H1 (cell line): ENCODE measurements around the gene GPALPP1. TPM values are rescaled to one million over a fixed set of nuclear protein-coding genes. Genes with fewer than 3 reads are reported as not detected.
A peak's percentile ranks its signal among the peaks of the same experiment; 100 is the strongest.

ENCODE experiments used
- CTCF ChIA-PET: fragments of 300-600 bp; sonication (Branson Sonifier 250); formaldehyde crosslinking; loops from one replicate; lab custom pipeline; 2021; ENCODE audit not compliant: partially characterized antibody; lab: Charles Lee
- POLR2A ChIA-PET: fragments of 300-600 bp; sonication (Branson Sonifier 250); formaldehyde crosslinking; loops from one replicate; lab custom pipeline; 2021; ENCODE audit warnings: inconsistent platforms; ENCODE audit not compliant: partially characterized antibody; lab: Charles Lee
- DNase-seq, 2 experiments: peaks; one replicate each; pipeline versions ENCODE4 v3.0.0 to v3.0.0-alpha.2; 2010 to 2022; ENCODE audit warnings: low spot score in 2 of 2, low read depth in 1 of 2, mixed read lengths in 1 of 2
- FAIRE-seq: peaks from 2 replicates; lab custom pipeline; 2011; peaks lifted over from hg19 to GRCh38; lab: Jason Lieb, UNC
- H2AFZ ChIP-seq: 2 replicates; pipeline ENCODE4 v1.8.1; 2012; ENCODE audit warnings: low read length, inconsistent platforms
- H2AK5ac ChIP-seq: 2 replicates; pipeline ENCODE4 v1.6.1; 2013; ENCODE audit warnings: low read depth, low read length
- H2BK120ac ChIP-seq: replicated peaks from 2 replicates; pipeline ENCODE3; 2013; ENCODE audit warnings: low read depth, low read length, inconsistent platforms
- H2BK12ac ChIP-seq: 2 replicates; pipeline ENCODE4 v1.6.1; 2013; ENCODE audit warnings: low read depth, low read length
- H2BK15ac ChIP-seq: 2 replicates; pipeline ENCODE4 v1.6.1; 2013; ENCODE audit warnings: low read length
- H2BK20ac ChIP-seq: 2 replicates; pipeline ENCODE4 v1.6.1; 2013; ENCODE audit warnings: low read length
- H2BK5ac ChIP-seq: 2 replicates; pipeline ENCODE4 v1.6.1; 2013; ENCODE audit warnings: low read depth, low read length
- H3K14ac ChIP-seq: 2 replicates; pipeline ENCODE4 v1.6.1; 2013; ENCODE audit warnings: inconsistent platforms; ENCODE audit not compliant: insufficient read length
- H3K18ac ChIP-seq: 2 replicates; pipeline ENCODE4 v1.6.1; 2013; ENCODE audit warnings: low read length; ENCODE audit errors: extremely low read depth
- H3K23ac ChIP-seq: 2 replicates; pipeline ENCODE4 v1.6.1; 2013; ENCODE audit warnings: inconsistent platforms; ENCODE audit not compliant: insufficient read length
- H3K23me2 ChIP-seq: 2 replicates; pipeline ENCODE4 v1.6.1; 2013; ENCODE audit warnings: low read depth, low read length
- H3K27ac ChIP-seq: 2 replicates; pipeline ENCODE4 v1.6.1; 2011; ENCODE audit warnings: low read depth, low read length, inconsistent platforms
- H3K27me3 ChIP-seq, 4 experiments: replicated peaks in 1 of 4; 1 replicate in 1 of 4; 2 replicates in 3 of 4; pipeline versions ENCODE4 v1.6.1 to v1.8.1; 2011 to 2013; ENCODE audit warnings: low read length in 3 of 4, mild to moderate bottlenecking in 3 of 4, inconsistent platforms in 2 of 4, mixed read lengths in 2 of 4, moderate library complexity in 1 of 4; ENCODE audit not compliant: control insufficient read depth in 3 of 4, insufficient read depth in 3 of 4; ENCODE audit errors: extremely low read depth in 1 of 4
- H3K36me3 ChIP-seq, 4 experiments: 2 replicates each; pipeline versions ENCODE4 v1.6.1 to v1.8.1; 2011 to 2013; ENCODE audit warnings: mild to moderate bottlenecking in 4 of 4, low read length in 3 of 4, moderate library complexity in 2 of 4, control low read depth in 1 of 4, inconsistent platforms in 1 of 4; ENCODE audit not compliant: insufficient read depth in 4 of 4, control insufficient read depth in 2 of 4
- H3K4ac ChIP-seq: replicated peaks from 2 replicates; pipeline ENCODE3; 2013; ENCODE audit warnings: low read length, low read depth, mixed read lengths, inconsistent platforms; ENCODE audit not compliant: insufficient read length
- H3K4me1 ChIP-seq, 4 experiments: replicated peaks in 1 of 4; 1 replicate in 1 of 4; 2 replicates in 3 of 4; pipeline versions ENCODE4 v1.6.1 to v1.8.1; 2011 to 2013; ENCODE audit warnings: low read length in 3 of 4, inconsistent platforms in 2 of 4, mixed read lengths in 1 of 4; ENCODE audit not compliant: insufficient read depth in 4 of 4, control insufficient read depth in 3 of 4
- H3K4me2 ChIP-seq, 2 experiments: 2 replicates each; pipeline versions ENCODE4 v1.6.1 to v1.8.1; 2011 to 2013; ENCODE audit warnings: low read depth in 2 of 2, low read length in 2 of 2, control low read depth in 1 of 2, inconsistent platforms in 1 of 2, mild to moderate bottlenecking in 1 of 2; ENCODE audit not compliant: insufficient read depth in 1 of 2
- H3K4me3 ChIP-seq, 4 experiments: fragments of 200-600, 300-600 bp in 1 of 4; sonication (generic), shearing (Covaris generic), sonication (Bioruptor Twin) in 1 of 4; 2 replicates each; pipeline versions ENCODE4 v1.5.1 to v1.8.1; 2011 to 2016; ENCODE audit warnings: low read length in 4 of 4, low read depth in 3 of 4, control low read depth in 2 of 4, inconsistent platforms in 2 of 4, mild to moderate bottlenecking in 2 of 4, mixed read lengths in 1 of 4, moderate library complexity in 1 of 4; ENCODE audit not compliant: insufficient read depth in 2 of 4; ENCODE audit errors: extremely low read depth in 1 of 4
- H3K56ac ChIP-seq: replicated peaks from 2 replicates; pipeline ENCODE3; 2013; ENCODE audit warnings: low read depth, mild to moderate bottlenecking, mixed read lengths, low read length, inconsistent platforms; ENCODE audit not compliant: insufficient read length
- H3K79me1 ChIP-seq: 2 replicates; pipeline ENCODE4 v1.6.1; 2013; ENCODE audit warnings: low read depth, low read length, control low read depth
- H3K79me2 ChIP-seq, 2 experiments: 2 replicates each; pipeline versions ENCODE4 v1.6.1 to v1.8.1; 2012 to 2013; ENCODE audit warnings: low read length in 2 of 2, mild to moderate bottlenecking in 2 of 2, inconsistent platforms in 1 of 2; ENCODE audit not compliant: insufficient read depth in 2 of 2, control insufficient read depth in 1 of 2
- H3K9ac ChIP-seq, 4 experiments: replicated peaks in 1 of 4; 1 replicate in 1 of 4; 2 replicates in 3 of 4; pipeline versions ENCODE4 v1.6.1 to v1.8.1; 2011 to 2013; ENCODE audit warnings: low read depth in 3 of 4, low read length in 3 of 4, control low read depth in 2 of 4, mild to moderate bottlenecking in 2 of 4, moderate library complexity in 2 of 4, inconsistent platforms in 1 of 4; ENCODE audit errors: extremely low read depth in 1 of 4
- H3K9me3 ChIP-seq, 2 experiments: 2 replicates each; pipeline versions ENCODE4 v1.6.1 to v1.8.1; 2012 to 2013; ENCODE audit warnings: mild to moderate bottlenecking in 2 of 2, moderate library complexity in 2 of 2, control low read depth in 1 of 2, inconsistent platforms in 1 of 2, low read depth in 1 of 2, low read length in 1 of 2, mixed read lengths in 1 of 2; ENCODE audit not compliant: insufficient read depth in 2 of 2
- H4K20me1 ChIP-seq, 2 experiments: replicated peaks in 1 of 2; 2 replicates each; pipeline versions ENCODE3 to v1.8.1; 2011 to 2013; ENCODE audit warnings: inconsistent platforms in 2 of 2, low read length in 2 of 2, mild to moderate bottlenecking in 1 of 2; ENCODE audit not compliant: insufficient read depth in 2 of 2, control insufficient read depth in 1 of 2
- H4K5ac ChIP-seq: 2 replicates; pipeline ENCODE4 v1.6.1; 2013; ENCODE audit warnings: low read length, low read depth, mixed read lengths, inconsistent platforms; ENCODE audit not compliant: insufficient read length
- H4K8ac ChIP-seq: 2 replicates; pipeline ENCODE4 v1.8.0; 2013; ENCODE audit warnings: mild to moderate bottlenecking, moderate library complexity, low read length, inconsistent platforms; ENCODE audit not compliant: insufficient read depth; ENCODE audit errors: extremely low read depth
- H4K91ac ChIP-seq: replicated peaks from 2 replicates; pipeline ENCODE3; 2013; ENCODE audit warnings: low read length, mixed read lengths, inconsistent platforms; ENCODE audit not compliant: insufficient read length
- BCL11A ChIP-seq, 2 experiments: IDR thresholded peaks; one replicate each; pipeline ENCODE4 v1.6.1; 2011; ENCODE audit warnings: low read depth in 2 of 2, low read length in 2 of 2, mild to moderate bottlenecking in 2 of 2
- CREB1 ChIP-seq: IDR thresholded peaks from 2 replicates; pipeline ENCODE4 v1.6.1; 2012; ENCODE audit warnings: inconsistent platforms
- GABPA ChIP-seq: IDR thresholded peaks from 2 replicates; pipeline ENCODE4 v1.6.1; 2011; ENCODE audit warnings: mild to moderate bottlenecking, low read length, moderate library complexity, borderline replicate concordance; ENCODE audit not compliant: insufficient read depth
- KDM1A ChIP-seq: fragments of 200-600, 300-600 bp; sonication (generic); IDR thresholded peaks from 2 replicates; pipeline ENCODE4 v1.7.1; 2016; ENCODE audit warnings: mild to moderate bottlenecking, low read length, borderline replicate concordance
- WGBS, 2 experiments: shearing (Covaris generic) in 1 of 2; methylation state at CpG; one replicate each; pipeline versions ENCODE4 v1.1.6 to v1.1.7; 2013 to 2015; ENCODE audit warnings: low lambda C conversion rate in 2 of 2, mixed read lengths in 2 of 2, inconsistent platforms in 1 of 2, low coverage in 1 of 2, missing lambda C conversion rate in 1 of 2; ENCODE audit not compliant: insufficient replicate concordance in 2 of 2, insufficient coverage in 1 of 2, insufficient read length in 1 of 2; ENCODE audit errors: extremely low coverage in 1 of 2, missing lambda C conversion rate in 1 of 2; 5-methylcytosine and 5-hydroxymethylcytosine counted together
- polyA plus RNA-seq, 7 experiments: library from polyadenylated mRNA; depleted of rRNA in 3 of 7; stranded (reverse) in 5 of 7; unstranded in 2 of 7; fragments of >200 nt in 5 of 7; fragments of 200-250 nt in 2 of 7; gene quantifications; 1 replicate in 5 of 7; 2 replicates in 1 of 7; 4 replicates in 1 of 7; pipeline versions ENCODE4 v1.2.1 to v1.2.3, GENCODE V29; 2011 to 2013; ENCODE audit warnings: missing spikeins in 2 of 7, mixed read lengths in 2 of 7
- total RNA-seq: library from RNA; stranded (reverse); fragmentation: NEBNext Ultra II Directional; extraction: Animal tissue kit (Norgen Biotek cat#: 25700); gene quantifications from 2 replicates; pipeline ENCODE4 v1.2.1, GENCODE V29; 2021

GPALPP1 gene
- total and polyA plus RNA-seq, 2 of the 8 experiments (the other 6 are each of a cell fraction or from before 2014, with no cell fraction given), result 8.5 to 26.1 TPM

GRCh38 chr13:44989941-44990340 lies 603 bp downstream of the GPALPP1 start:
- no peaks in the 10 kb centered on the region for H3K9me3 ChIP-seq
- FAIRE-seq, result no peak
- peaks cover 0 to 4% of the 10 kb centered on the region in 2 experiments for H4K20me1 ChIP-seq
- peaks cover 14 to 73% of the 10 kb centered on the region in 2 experiments for H3K79me2 ChIP-seq
- H2BK15ac ChIP-seq, result no peak overlapping the region
- 0 out of 2 replicates have a peak overlapping the region, but pooled peaks have one; percentile 71 for H2BK5ac ChIP-seq
- no peak overlapping the region for H2AK5ac ChIP-seq
- H3K56ac ChIP-seq, result no peak overlapping the region
- peak overlapping the region; percentile 83; the same call in 1 of the 2 replicates for H3K27ac ChIP-seq
- peak overlapping the region; percentile 65 to 92 (median 87) for H3K9ac ChIP-seq
- peaks cover 2% of the 10 kb centered on the region; the same call in 1 of the 2 replicates for H3K79me1 ChIP-seq
- peak overlapping the region; percentile 77 to 97 for H3K4me2 ChIP-seq
- H2AFZ ChIP-seq, result peak overlapping the region; percentile 87; the same call in 1 of the 2 replicates
- peaks cover 3 to 9% (median 6%) of the 10 kb centered on the region in 4 experiments; a peak in 6 of 8 replicates for H3K36me3 ChIP-seq
- peak overlapping the region; percentile 73 to 95 (median 95) for H3K4me3 ChIP-seq
- H3K27me3 ChIP-seq, result no peaks in the 10 kb centered on the region
- no peak overlapping the region for H2BK20ac ChIP-seq
- no peak overlapping the region for H3K4ac ChIP-seq
- no peak overlapping the region for H2BK12ac ChIP-seq
- no peak overlapping the region for H4K91ac ChIP-seq
- TF ChIP-seq KDM1A (no peak), CREB1 (no peak), BCL11A (IDR thresholded peaks at IDR 0.05; ENCODE audit: low read depth in 2 of 2, low read length in 2 of 2) (no peak), GABPA (no peak)
- ChIA-PET POLR2A (interaction anchor here (0.7 to 1.6 kb wide), 3 partner anchors 10 to 255 kb away, joined by 3 to 4 read pairs (median 3); no protein-coding TSS in a partner anchor), CTCF (no interaction called here)
- no peak overlapping the region for H3K23ac ChIP-seq
- H3K4me1 ChIP-seq, result peaks cover 0 to 9% (median 0%) of the 10 kb centered on the region in 4 experiments; a peak in 1 of 7 replicates
- no peak overlapping the region for H3K18ac ChIP-seq
- H4K8ac ChIP-seq, result peak overlapping the region; percentile 99; the same call in 1 of the 2 replicates
- DNase-seq, result no peak
- H3K14ac ChIP-seq, result no peak overlapping the region
- no peak overlapping the region for H4K5ac ChIP-seq
- H3K23me2 ChIP-seq, result peaks cover 4% of the 10 kb centered on the region; the same call in 1 of the 2 replicates
- 25% methylated on average over 10 of the region's 10 CpGs; no CpG with 5 or more reads in 1 of the 2 experiments for whole genome bisulfite sequencing, 2 experiments
- H2BK120ac ChIP-seq, result no peak overlapping the region
